Renal cortical epithelial cell (primary cell): ENCODE results near the gene COASY. TPM values are rescaled to one million over a fixed set of nuclear protein-coding genes. Genes with fewer than 3 reads are reported as not detected.
A peak's percentile ranks its signal among the peaks of the same experiment; 100 is the strongest.
"Not testable (repeated sequence)": the region's sequence is repeated elsewhere in the genome, so short reads cannot be mapped to it uniquely, and the experiment has no call there.

Source experiments
- DNase-seq: peaks from one replicate; pipeline ENCODE4 v3.0.0-alpha.2; 2011; ENCODE audit warnings: low read depth
- total RNA-seq: library from RNA; depleted of rRNA; stranded (reverse); fragments of >200 nt; gene quantifications from 2 replicates; pipeline ENCODE4 v1.2.3, GENCODE V29; 2014

COASY gene
- total RNA-seq, 1 donor from 2014 or later: 32.2 TPM

DNA sequence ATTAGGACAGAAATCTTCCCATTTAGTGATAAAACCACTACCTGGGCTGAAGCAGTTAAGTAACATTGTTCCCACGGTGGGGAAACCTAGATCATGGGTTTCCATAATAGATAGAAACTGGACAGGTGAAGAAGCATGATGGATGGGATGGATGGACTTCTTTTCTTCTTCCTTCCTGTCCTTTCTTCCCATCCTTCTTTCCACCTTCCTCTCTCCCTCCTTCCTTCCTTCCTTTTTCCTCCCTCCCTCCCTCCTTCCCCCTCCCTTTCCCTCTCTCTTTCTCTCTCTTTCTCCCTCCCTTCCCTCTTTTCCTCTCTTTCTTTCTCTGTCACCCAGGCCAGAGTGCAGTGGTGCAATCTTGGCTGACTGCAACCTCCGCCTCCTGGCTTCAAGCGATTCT lies 12.5 kb downstream of the COASY start:
- DNase-seq: no peak

DNA sequence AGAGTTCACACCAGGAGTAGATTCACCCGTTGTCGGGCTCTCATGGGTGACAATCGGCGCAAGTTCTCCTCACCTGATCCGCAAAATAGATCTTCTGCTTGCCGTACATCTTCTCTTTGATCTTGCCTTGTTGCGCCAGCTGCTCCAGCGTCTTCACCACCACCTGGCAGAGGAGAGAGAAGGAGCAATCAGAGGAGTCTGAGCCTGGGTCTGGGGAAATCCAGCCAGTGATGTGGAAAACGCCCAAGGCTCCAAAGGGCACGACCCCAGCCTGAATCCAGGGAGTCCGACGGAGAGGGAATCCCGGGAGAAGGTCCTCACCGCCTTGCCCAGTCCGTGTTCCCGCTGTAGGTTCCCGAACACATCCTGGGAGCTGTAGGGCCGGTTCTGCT lies 15.2 kb downstream of the COASY start:
- no peak for DNase-seq

DNA sequence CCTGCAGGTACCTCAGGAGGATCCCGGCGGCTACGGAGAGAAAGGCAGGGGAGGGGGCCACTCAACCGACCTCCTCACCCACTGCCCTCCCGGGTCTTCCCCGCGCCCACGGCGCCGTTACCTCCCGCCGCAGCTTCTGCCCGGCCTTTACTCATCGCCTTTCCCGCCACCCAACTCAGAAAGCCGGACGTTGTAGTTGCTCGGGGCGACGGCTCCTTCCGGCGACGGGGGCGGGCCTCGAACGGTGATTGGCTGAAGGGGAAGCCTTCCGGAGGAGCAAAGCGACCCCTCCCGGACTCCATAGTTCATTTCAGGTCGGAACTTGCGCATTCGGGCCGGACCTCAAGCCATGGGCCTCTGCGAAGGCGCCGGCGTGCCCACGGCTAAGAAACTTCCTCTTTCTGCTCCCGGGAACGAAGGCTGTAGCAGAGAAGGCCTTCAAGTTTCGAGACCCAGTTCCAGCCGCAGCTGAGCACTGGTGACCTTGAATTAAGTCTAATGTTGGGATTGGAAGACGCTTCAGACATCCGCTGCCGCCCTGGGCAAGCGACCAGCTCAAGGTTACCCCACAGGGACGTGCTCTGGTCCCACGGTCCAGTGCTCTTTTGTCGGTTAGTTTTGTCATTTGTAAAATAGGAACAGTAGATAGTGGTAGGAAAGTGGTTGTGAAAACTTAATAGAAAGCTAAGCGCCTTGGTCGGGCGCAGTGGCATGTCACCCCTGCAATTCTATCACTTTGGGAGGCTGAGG lies 15.8 kb downstream of the COASY start, which contains the start of gene PSMC3IP:
Gene PSMC3IP, minus strand, starts transcription at position 198 of the 750 bp plus-strand sequence. Its CDS starts 43 bp downstream, at position 155.
- DNase-seq: peak; percentile 85

DNA sequence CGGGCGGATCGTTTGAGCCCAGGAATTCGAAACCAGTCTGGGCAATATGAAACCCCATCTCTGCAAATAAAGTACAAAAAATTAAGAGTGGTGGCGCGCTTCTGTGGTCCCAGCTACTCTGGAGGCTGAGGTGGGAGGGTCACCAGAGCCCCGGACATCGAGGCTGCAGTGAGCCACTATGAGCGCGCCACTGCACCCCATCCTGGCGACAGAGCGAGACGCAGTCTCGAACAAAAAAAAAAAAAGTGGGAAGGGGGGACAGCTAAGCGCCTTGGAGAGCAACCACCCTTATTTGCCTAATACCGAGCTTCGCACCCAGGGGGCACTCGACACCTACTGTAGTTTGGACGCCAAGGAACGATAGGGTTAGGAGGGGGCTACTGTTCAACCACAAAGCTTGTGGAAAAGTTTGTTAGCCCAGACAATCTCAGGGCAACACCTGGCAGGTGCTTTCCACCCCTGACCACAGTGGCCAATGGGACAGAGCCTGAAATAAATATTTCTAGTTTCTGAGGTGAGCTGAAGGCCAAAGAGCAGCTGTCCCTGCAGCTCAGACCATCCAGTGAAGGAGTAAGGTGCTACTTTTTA lies 16.4 kb downstream of the COASY start:
- peak; percentile 58 for DNase-seq

DNA sequence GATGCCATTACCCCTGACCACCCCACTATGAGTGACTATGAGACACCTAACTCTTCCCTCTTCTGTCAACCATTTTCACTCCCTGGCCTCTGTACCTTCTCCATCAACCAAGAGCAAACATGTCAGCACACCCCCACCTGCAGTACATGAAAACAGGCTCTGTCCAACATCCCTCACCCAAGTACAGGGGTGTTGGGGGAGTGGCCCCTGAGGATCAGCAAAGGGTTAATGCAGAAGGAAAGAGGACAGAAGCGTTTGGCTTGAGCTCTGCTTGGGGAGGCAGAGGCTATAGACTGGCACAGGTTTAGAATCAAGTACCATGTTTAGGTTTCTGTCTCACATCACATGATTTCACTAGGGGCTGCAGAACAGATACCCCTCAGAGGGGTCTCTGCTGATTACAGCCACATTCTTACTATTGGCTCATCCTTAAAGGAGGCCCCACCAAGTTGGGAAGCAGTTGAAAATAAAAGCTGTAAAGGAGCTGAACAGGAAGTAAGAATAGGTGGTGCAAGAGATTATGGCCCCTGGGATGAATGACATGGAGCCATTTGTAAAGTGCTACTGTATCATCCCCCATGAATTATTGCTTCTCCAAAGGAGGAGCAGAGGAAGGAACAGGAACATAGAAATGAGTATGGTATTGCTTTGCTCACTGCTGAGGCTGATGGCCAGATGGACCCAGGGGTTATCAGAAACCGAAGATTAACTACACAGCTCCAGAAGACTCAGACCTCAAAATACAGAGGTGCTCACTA lies 18.0 kb downstream of the COASY start:
- DNase-seq: no peak

DNA sequence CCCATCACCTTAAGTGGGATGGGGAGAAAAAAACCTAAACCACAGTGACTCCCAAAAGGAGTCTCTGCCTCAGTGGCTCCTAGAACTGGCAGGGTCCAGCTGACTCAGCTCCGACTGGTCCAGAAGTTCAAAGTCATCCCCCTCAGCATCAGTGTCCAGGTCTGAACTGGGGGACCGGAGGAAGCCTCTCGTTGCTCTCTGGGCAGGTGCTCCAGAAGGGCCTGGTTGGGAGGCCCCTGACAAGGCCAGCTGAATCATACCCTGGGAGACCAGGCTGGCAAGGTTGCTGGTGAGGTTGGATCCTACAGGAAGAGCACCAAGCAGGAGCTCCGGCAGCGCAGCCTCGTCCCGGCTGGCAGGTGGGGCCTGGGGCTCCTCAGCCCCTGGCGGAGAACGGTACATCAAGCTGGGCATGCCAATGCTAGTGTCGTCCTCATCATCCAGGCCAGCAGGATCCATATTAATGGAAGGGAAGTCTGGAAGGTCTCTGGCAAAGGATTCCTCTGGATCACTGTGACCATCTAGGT lies 19.9 kb downstream of the COASY start:
- DNase-seq: no peak

DNA sequence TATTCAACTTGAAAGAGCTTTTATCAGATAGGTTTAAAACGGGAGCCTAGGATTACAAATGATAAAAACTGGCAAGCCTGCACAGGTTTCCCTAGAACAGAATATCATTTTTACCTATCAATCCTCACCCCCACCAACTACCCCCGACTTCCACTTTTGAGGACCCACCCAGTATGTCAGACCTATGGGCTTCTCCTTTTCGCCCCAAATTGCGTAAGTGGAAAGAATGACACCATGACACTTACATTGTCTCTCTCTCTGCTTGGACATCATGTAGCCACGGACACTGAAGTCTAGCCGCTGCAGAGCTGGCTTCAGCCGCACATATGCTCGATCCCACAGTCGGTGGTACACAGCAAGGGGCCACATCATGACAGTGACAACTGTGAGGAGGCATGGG lies 22.9 kb downstream of the COASY start:
- no peak for DNase-seq

DNA sequence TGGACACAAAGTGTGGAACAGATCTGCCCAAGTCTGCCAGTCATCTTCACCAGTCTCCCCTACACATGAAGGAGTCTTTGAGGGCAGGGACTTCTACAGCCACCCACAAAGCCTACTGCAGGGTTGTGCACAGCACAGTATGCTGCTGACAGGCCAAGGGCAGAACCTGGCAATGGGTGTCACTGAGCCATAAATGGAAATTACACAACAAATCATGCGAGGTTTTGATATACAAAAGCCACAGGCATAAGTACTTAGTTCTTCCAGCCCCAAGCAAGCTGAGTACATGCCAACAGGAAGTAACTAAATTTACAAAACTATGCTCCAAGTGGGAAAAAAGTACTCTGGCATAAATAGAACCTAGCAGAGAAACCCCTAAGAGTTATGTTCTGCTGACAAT lies 23.4 kb downstream of the COASY start:
- DNase-seq: no peak

DNA sequence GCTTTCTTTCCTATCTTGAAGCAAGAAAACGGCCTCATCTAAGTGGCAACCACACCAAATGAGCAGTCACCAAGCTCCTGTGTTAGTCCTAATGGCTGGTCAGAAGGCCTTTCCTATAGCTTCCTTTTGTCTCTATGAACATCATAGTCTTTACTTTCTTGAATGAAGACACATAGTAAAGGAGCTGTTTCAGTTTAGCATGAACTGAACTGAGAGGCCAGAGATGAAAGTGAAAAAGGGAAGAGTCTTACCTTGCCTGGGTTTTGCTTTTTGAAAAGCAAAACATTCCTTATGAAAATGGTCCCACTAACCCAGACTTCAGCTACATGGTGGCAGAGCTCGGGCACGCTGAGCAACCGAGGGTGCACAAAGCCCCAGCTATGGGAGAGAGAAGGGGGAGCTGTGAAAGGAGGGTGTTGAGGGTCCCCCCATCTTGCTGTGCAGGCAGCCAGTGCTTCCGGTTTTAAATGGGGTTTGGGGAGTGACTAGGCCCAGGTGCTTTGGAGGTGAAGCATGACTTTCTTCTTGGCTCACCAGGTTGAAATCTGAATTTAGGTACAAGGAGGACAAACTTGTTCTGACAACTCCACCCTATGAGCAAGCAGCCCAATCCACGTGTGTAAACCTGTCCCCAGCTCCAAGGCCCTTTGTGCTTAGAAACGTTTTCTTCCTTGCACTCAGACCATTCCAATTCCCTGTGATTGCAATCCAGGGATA lies 24.7 kb downstream of the COASY start:
- DNase-seq: no peak

DNA sequence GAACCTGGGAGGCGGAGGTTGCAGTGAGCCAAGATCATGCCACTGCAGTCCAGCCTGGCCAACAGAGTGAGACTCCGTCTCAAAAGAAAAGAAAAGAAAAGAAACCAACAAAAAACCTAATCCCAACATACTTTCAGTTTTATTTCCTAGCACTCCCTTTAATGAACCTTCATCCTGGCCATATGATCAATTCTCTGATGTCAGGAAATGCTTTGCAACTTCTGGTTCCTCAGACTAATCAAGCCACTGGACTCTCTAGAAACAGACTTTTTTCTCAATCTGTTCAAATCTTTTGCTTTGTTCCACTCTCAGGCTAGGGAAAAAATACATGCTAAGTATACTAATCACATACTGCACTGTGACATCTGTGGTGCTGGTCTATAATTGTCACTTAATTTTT lies 28.9 kb downstream of the COASY start:
- DNase-seq: no peak

DNA sequence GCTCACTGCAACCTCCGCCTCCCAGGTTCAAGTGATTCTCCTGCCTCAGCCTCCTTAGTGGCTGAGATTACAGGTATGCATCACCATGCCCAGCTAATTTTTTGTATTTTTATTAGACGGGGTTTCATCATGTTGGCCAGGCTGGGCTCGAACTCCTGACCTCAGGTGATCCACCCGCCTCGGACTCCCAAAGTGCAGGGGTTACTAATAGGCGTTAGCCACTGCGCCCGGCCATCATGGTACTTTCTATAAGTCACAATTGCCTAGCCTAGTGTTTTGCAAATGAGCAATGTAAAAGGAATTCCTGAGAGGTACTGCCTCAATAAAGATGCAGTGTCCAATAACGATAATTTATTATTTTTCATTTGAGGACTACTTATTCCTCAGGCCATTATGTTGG lies 29.5 kb downstream of the COASY start:
- no peak for DNase-seq

DNA sequence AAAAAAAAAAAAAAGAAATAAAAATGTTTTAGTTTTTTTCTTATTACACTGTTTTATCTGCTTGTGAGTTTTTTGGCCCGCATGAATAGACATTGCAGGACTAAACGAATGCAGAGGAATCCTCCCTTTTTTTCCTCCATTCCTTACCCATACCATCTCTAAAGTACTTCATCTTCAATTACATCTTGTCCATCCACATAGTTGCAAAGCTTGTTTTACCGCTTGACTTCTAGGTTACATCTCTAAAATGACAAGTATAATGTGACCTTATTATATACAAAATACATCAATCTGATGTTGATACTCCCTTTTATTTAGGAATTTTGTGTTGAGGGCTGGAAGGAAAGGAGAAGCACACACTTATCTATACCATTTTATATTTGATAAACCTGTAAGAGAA lies 34.4 kb downstream of the COASY start:
- DNase-seq: no peak

DNA sequence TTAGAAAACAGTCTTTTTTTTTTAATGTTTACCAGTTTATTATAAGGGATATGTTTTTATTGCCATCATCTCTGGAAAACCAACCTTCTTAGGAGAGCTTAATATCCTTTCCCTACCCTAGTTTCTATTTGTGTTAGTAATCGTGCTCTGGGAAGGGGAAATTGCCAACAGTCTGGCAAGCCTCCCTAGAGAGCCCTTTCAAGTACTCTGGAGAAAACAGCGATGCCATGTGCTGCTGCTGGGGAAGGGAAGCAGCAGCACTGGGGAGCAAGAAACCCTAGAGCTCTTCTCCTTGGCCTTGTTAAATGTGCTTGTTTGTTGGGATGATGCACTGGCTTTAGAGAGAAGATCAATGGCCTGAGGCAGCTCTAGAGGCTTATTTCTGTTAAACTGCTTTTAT lies 37.0 kb downstream of the COASY start:
- DNase-seq: no peak

DNA sequence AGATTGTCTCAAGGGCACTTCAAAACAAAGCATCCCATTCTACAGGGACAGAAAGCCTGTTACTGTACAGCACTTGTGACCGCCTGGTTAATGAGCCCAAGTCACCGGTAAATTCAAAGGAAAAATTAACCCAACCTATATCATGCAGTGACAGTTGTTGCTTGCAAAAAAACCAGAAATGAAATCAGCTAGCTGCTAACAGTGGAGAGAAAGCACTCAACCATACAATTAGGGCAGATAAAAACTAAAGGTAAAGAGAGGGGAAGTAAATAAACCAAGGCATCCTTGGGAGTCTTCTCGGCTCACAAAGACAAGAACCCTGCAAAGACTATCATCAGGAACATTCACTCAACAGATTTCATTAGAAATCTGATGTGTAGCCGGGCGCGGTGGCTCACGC lies 41.4 kb downstream of the COASY start:
- no peak for DNase-seq

DNA sequence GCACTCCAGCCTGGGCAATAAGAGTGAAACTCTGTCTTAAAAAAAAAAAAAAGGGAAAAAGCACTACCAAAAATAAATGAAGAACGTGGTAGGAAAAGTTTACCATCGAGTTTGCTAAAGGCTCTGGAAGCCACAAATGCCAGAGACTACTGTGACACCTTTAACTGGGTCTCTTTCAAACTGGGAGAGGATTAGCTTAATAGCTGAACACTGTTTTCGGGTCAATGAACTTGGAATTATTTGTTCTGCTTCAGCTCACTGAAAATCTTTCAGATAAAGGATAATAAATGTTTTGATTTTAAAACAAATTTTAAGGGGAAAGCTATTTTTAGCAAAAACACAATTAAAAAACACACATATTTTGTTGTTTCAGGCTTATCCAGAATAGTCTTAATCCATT lies 45.8 kb downstream of the COASY start:
- DNase-seq: no peak

DNA sequence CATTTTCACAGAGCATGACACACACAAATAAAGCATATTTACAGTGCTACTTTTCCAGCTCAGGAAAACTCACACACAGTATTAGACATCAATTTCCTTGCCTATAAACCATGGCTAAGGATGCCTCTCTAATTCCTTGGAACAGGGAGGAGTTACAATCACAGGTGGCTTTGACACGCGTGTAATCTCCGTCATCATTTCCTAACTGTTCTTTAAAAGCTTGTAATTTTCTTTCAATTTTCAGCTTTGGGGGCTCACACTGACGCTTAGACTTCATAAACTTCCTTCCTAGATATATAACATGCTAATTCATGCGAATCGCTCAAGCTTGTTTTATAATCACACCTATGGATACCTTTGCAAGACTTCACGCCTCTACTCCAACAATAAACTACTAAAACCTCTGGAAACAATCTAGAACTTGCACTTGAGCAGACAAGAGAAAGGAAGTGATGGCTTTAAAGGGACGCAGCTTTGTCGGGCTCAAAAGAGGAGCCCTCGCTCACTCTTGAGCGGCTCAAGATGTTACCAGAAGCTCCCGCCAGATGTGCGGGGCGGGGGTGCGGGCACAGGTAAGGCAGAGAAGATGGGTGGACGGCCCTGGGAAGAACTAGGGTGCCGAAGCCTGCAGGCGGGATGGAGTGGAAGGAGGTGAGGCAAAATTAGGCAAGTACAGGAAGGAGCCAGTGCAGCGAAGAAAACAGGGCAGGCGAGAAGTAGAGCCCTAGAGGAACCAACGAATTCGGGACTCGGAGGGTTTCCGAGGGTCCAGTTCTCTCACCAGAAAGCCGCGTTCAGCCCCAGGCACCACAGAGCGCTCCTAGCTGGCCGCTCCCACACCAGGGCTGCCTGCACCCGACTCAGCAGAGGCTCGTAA lies 46.6 kb downstream of the COASY start:
- no peak for DNase-seq

DNA sequence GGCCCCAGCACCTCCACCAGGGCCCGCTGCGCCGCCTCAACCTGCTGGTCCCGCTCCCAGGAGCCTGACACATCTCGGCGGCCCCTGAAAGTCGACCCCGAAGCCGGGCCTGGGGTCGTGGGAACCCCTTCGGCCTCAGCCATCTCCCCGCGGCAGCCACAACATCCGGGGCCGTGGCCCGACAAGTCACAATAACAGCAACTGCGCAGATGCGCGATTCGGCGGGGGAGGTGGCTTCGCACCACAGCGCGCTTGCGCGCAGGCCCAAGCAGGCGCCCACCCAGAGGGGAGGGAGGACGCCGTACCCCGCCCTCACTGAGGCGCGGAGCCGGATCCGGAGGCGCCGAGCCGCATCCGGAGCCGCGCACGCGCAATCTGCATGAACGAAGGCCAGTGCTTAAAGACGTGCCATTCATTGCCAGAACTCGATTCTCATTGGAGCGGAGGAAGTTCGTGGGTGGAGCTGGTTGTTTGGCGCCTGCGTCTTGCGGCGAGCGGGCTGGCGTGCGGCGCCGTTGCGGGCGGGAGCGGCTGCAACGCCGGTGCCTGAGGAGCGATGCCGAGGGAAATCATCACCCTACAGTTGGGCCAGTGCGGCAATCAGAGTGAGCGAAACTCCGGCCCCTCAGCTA lies 47.4 kb downstream of the COASY start, which contains the start of the genes RETREG3 and TUBG1:
Gene RETREG3, minus strand, starts transcription at position 193 of the 632 bp plus-strand sequence. Its CDS starts 50 bp downstream, at position 143.
Gene TUBG1, plus strand, starts transcription at position 502 of the 632 bp plus-strand sequence. Its CDS starts 55 bp downstream, at position 557.
- peak; percentile 97 for DNase-seq

DNA sequence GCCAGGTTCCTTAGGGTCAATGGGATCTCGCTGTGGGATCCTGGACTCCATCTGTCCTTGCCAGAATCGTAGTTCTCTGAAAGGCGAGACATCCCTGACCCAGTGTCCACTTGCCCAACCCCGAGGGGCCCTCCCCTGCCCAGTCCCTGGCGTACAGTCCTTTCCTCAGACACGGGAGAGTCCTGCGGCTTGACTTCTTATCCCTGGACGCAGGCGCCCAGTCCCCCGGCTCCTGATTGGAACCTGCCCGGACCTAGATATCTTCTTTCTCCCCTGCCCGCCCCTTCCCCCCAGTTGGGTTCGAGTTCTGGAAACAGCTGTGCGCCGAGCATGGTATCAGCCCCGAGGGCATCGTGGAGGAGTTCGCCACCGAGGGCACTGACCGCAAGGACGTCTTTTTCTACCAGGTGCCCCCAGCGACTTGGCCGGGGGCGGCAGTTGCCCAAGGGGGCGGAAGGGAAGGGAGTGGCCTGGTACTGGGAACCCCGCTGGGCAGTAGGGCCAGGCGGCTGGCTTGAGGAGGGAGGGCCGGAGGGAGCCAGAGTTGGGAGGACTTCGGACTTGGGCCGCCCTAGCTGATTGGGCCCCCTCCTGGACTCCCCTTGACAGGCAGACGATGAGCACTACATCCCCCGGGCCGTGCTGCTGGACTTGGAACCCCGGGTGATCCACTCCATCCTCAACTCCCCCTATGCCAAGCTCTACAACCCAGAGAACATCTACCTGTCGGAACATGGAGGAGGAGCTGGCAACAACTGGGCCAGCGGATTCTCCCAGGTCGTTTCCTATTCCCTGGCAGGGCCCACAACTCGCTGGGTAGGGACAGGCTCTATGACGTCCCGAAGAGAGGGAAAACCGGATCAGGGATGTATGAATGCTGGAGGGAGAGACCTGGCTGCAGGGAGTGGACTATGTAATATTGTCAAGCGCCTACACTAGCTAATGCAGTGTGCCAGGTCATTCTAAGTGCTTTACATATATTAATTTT lies 48.2 kb downstream of the COASY start:
- DNase-seq: not testable (repeated sequence)

DNA sequence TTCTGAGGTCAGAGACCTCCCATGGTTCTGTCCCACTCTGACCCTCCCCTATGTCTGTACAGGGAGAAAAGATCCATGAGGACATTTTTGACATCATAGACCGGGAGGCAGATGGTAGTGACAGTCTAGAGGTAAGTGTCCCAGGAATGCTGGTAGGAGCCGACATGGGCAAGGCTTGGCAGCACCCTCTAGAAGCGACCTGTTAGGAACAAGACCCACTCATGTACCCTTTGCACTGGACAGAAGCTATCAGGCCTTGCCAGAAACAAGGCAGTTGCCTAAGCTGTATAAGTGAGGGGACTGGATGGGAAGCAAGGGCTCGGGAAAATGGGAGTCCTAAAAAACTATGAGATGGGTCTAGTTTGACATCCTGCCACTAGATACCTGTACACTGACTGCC lies 50.1 kb downstream of the COASY start:
- DNase-seq: no peak
